ENCODE data around the gene C1R. TPM values are rescaled to one million over a fixed set of nuclear protein-coding genes. Genes with fewer than 3 reads are reported as not detected.
A peak's percentile ranks its signal among the peaks of the same experiment; 100 is the strongest.

The C1R gene
- 28.9 TPM for polyA plus RNA-seq (2013, experiment 1 of 2; ENCODE audit: insufficient read length)
- polyA plus RNA-seq (2013, experiment 2 of 2; ENCODE audit: insufficient read length), result 48.4 TPM

- DNase-seq, result peak; percentile 90
Measured at GRCh38 chr12:7092229-7092985, at the start of gene C1R. Gene C1R (minus strand): TSS chr12:7092445. CDS start chr12:7092388, 57 bp downstream.

- no peak for DNase-seq
Measured at GRCh38 chr12:7141351-7142005, 49.2 kb upstream of the C1R start.

GRCh38 chr12:7139200-7139599 lies 47.0 kb upstream of the C1R start:
- DNase-seq, result no peak

- no peak for DNase-seq
Measured at GRCh38 chr12:7137908-7138307, 45.7 kb upstream of the C1R start.

DNA sequence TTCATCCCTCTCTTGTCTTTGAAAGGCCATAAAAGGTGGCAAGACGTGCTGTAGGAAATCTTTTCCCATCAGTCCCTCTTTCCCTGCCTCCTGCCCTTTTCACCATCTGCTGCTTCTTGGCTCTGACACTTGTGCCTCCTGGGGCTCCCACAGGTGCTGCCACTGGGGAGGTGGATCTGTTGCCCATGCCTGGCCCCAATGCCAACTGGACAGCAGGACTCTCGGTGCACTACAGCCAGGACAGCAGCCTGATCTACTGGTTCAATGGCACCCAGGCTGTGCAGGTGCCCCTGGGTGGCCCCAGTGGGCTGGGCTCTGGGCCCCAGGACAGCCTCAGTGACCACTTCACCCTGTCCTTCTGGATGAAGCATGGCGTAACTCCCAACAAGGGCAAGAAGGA lies 44.4 kb upstream of the C1R start:
- DNase-seq, result no peak

DNA sequence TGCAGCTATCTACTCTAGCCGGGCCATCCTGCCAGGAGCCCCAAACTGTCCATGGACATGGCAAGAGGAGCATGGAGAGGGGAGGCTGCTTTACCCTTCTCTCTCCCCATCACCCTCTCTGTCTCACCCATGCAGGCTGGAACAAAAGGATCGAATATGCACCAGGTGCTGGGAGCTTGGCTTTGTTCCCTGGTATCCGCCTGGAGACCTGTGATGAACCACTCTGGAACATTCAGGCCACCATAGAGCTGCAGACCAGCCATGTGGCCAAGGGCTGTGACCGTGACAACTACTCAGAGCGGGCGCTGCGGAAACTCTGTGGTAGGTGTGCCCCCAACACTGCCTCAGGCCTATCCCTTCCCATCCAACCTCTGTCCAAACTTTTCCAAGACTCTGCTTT lies 43.8 kb upstream of the C1R start:
- no peak for DNase-seq

DNA sequence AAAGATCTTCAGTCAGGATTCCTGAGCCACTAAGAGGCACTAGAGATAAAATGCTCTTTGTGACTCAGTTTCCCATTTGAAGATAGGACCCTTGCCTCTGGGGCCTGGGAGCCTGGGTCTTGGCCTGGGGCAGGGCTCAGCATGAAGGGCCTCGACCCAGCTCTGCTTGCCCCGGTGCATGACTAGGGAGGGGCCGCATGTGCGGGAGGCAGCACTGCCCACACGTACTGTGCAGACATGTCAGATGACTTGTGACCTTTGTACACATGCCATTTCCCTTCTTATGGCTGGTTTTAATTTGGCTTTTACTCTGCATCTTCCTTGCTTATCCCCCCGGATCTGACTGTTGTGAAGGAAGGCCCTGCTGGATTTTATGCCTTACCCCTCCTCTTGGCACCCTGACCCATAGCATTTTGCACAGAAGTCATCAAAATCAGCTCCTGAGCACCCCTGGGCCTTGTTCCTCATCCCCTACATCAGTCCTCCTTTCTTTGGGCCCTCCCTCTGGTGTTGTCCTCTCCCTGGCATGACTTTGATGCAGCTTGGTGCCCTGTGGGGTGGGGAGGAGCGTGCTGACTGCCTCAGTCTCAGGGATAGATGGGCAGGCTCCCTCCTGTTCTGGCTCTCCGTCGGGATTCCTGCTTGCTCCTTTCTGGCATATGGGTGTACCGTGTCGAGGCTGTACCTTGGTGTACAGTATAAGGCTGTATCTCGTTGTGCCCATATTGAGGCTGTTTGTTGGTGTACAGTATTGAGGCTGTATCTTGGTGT lies 42.3 kb upstream of the C1R start:
- DNase-seq, result no peak

GRCh38 chr12:7131502-7131866 lies 39.2 kb upstream of the C1R start:
- DNase-seq, result no peak

DNA sequence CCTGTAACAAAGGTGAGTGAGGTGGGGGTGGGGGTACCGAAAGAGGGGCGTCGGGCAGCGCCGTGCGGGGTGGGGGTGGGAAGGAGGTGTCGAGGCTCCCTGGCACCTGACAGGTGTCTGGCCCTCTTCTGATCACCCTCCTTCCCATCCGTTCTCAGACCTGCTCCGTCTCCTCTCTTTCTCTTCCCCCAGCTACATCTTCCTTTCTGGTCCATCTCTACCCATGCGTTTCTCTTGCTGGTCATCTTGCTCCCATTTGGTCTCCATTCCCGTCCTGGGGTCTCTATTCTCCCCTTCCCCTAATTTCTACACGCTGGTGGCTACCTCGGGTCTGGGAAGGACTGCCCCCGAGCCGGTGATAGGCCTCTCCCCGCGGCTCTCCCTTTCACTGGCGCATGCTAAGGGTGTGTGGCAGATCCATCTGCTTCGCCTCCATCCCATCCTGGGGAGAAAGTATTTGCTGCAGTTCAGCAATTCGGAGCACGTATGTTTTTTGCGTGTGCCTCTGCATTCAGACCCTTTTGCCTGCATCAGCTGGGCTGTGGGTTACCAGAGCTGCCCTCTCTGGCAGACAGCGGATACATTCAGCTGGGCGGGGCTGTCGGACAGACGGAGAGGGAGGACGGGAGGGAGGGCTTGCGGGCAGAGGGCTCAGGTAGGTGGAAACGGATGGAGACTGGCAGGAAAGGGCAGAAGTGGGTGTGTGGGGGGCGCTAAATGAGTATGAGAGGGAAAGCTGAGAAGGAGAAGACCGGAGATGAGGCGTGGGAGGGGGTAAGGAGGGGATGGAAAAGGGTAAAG lies 38.7 kb upstream of the C1R start:
- peak; percentile 44 for DNase-seq

- DNase-seq, result peak; percentile 70
Measured at GRCh38 chr12:7129872-7130691, 37.8 kb upstream of the C1R start, which contains the start of gene CLSTN3. Gene CLSTN3 (plus strand): TSS chr12:7130371. CDS start chr12:7130649, 278 bp downstream.

GRCh38 chr12:7129287-7129871 lies 37.1 kb upstream of the C1R start:
- no peak for DNase-seq

GRCh38 chr12:7128681-7129286 lies 36.5 kb upstream of the C1R start, which contains the start of gene RBP5:
Gene RBP5 (minus strand): TSS chr12:7128889. CDS start chr12:7128775, 114 bp downstream.
- DNase-seq, result no peak

GRCh38 chr12:7127916-7128626 lies 35.8 kb upstream of the C1R start:
- no peak for DNase-seq

- DNase-seq, result no peak
Measured at GRCh38 chr12:7125632-7126227, 33.5 kb upstream of the C1R start.

DNA sequence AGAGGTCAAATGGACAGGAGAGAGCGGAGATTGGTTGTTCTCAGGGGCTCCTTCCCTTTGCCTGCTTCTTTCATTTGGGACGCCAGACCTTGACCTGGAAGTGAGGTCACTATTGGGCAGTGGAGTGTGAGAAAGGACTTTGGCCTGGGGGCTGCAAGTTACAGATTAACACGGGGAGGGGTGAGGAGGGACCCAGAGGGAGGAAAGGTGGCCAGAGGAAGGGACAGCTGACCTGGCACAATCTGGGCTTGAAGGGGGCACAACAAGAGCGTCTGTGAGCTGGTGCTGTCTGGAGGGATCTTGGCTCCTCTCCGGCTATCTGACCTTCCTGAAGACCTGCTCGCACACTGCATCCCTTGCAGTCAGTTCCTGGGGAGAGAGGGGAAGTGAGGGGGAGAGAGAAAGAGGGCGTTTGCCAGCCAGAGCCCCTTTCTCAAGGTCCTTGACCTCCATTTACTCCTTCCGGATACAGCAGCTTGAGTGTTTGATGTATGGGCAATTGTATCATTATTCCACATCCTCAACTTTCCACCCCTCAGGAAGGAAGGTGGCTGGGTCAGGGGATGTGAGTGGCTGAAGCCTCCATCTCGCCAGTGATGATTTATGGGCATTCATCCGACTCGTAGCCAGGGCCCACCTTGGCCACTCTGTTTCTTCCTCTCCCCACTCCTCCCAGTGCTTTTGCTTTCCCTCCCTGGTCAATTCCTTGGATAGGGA lies 31.7 kb upstream of the C1R start:
- DNase-seq, result no peak

DNA sequence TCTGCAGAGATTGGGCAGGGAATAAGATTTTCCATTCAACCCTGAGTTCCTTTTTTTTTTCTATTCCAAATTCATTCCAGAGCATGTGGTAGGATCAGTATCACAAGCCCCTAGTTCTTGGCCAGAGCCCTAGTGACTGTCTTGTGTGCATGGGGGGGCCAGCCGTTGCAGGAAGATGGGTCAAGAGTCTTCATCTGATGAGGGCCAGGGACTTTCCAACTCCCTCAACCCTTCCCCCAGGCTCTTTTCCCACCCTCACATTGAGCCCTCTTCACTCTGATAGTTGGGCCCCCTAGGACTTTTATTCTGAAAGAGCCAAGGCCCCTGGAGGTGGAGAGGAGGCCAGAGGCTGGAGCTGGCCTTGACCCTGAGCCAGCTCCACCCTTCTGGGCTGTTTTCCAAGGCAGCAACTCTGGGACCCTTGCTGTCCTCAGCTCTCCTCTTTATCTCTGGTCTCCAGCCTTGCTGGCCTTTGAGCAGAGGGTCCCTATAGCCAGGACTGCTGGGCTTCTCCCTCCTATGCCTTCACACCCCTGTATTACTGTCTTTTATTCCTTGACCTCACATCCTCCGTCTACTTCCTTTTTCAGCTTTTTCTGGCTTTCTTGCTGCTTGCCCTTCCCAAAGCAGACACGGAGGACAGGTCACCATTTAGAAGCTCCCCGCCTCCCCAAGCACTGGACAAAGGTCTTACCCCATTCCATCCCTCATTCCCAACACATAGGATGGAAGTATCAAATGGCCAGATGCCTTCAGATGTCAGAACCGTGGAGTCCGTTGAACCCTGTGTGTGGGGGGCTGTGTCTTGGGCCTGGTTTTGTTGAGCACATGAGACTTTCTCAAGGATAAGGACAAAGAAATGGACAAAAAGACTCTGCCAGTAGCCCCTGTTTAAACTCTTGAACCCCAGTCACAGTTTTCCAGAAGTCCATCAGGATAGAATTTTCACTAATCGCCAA lies 30.8 kb upstream of the C1R start:
- DNase-seq, result no peak

DNA sequence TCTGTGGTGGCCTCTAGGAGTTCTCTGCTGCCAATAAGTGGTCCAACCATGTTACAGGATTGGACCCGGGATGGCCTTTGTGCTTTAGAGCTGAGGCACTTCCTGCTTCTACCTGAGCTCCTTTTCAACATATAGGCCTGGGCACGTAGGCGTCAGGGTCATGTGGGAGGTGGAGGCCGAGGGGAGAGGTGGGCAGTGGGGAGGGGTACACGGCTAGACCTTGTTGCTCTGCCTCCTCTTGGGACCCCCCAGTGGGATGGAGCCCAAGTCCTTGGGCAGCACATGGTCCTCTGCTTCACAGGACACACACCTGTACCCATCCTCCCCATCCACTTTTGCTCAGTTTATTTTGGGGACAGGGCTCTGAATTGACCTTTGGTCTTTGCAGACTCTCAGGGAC lies 29.1 kb upstream of the C1R start:
- no peak for DNase-seq

DNA sequence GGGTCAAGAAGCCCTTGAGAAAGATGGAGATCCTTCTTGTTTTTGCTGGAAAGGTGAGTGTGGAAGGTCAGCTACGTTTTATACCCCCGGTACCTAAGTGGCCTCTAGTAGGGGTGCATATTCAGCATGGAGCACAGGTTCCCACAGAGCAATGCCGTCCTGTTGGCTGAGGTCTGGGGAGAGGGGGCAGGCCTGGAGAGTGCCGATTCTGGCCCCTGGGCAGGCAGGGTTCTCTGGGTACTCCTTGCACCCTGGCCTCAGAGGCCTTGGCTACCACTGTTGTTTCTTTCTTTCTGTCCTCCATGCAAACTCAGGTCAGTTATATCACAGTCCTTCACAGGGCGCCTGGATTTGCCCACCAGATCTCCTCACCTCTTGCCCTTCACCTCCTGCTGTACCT lies 27.9 kb upstream of the C1R start:
- no peak for DNase-seq

Data from fibroblast of skin of back (primary cell).